Right lobe of liver (tissue), 4 donors: Measurements from ENCODE around the gene GLT8D2.

Experiments
- CTCF ChIP-seq, 4 donors: fragments of 200-600 bp in 3 of 4; fragments of 450-650 bp in 1 of 4; IDR thresholded peaks; one replicate each; pipeline versions ENCODE4 v1.5.1 to v1.8.0; 2016 to 2022; ENCODE audit warnings: antibody characterized with exemption in 4 of 4, mild to moderate bottlenecking in 2 of 4
- POLR2A ChIP-seq: fragments of 450-650 bp; IDR thresholded peaks from one replicate; pipeline ENCODE4 v1.6.1; 2017; ENCODE audit warnings: antibody characterized with exemption, mild to moderate bottlenecking
- donor health status: DM: no; HTN: no; CAD: no.
- donor health status: DM: no; HTN: no; CAD: no.
- donor health status: DM: no; HTN: yes; CAD: no.

GRCh38 chr12:104026841-104027599 is 23.0 kb downstream of the GLT8D2 start:
- TF ChIP-seq CTCF (IDR thresholded peaks at IDR 0.05) (no peak), POLR2A (no peak)
